MM.1S (cell line): ENCODE measurements around the gene BCAS3.

Source experiments
- DNase-seq: peaks from one replicate; pipeline ENCODE4 v3.0.0-alpha.2; 2015
- H2AFZ ChIP-seq: fragments of 300-600 bp; sonication (generic); 2 replicates; pipeline ENCODE4 v1.6.0; 2016; ENCODE audit warnings: antibody characterized with exemption, low read length
- H3F3A ChIP-seq: fragments of 300-600 bp; sonication (generic); 2 replicates; pipeline ENCODE4 v1.6.1; 2016; ENCODE audit warnings: mild to moderate bottlenecking, antibody characterized with exemption, low read length, moderate library complexity, mixed read lengths; ENCODE audit not compliant: insufficient read depth
- H3K27ac ChIP-seq: fragments of 300-600 bp; sonication (generic); 2 replicates; pipeline ENCODE4 v1.5.1; 2016; ENCODE audit warnings: mild to moderate bottlenecking, low read length
- H3K27me3 ChIP-seq: fragments of 300-600 bp; sonication (generic); replicated peaks from 2 replicates; pipeline ENCODE4 v1.6.0; 2016; ENCODE audit warnings: low read length; ENCODE audit not compliant: insufficient read depth
- H3K36me3 ChIP-seq: fragments of 300-600 bp; sonication (generic); replicated peaks from 2 replicates; pipeline ENCODE4 v1.6.1; 2016; ENCODE audit warnings: mild to moderate bottlenecking, low read length, mixed read lengths; ENCODE audit not compliant: insufficient read depth
- H3K4me1 ChIP-seq: fragments of 300-600 bp; sonication (generic); 2 replicates; pipeline ENCODE4 v1.6.1; 2016; ENCODE audit warnings: low read length, mixed read lengths
- H3K4me2 ChIP-seq: fragments of 300-600 bp; sonication (generic); 2 replicates; pipeline ENCODE4 v1.6.0; 2016; ENCODE audit warnings: low read depth, low read length
- H3K4me3 ChIP-seq: fragments of 300-600 bp; sonication (generic); 2 replicates; pipeline ENCODE4 v1.5.1; 2016; ENCODE audit warnings: low read length, mixed read lengths
- H3K79me2 ChIP-seq: fragments of 300-600 bp; sonication (generic); 2 replicates; pipeline ENCODE4 v1.6.1; 2016; ENCODE audit warnings: mixed run types, low read length, mixed read lengths
- H3K9ac ChIP-seq: fragments of 300-600 bp; sonication (generic); 2 replicates; pipeline ENCODE4 v1.6.1; 2016; ENCODE audit warnings: low read length, mixed read lengths
- H3K9me2 ChIP-seq: fragments of 300-600 bp; sonication (generic); replicated peaks from 2 replicates; pipeline ENCODE4 v1.6.1; 2016; ENCODE audit warnings: mild to moderate bottlenecking, low read length, mixed read lengths; ENCODE audit not compliant: insufficient read depth
- H3K9me3 ChIP-seq: fragments of 300-600 bp; sonication (generic); replicated peaks from 2 replicates; pipeline ENCODE4 v1.6.1; 2016; ENCODE audit warnings: mild to moderate bottlenecking, low read length, mixed read lengths; ENCODE audit not compliant: insufficient read depth
- H4K20me1 ChIP-seq: fragments of 300-600 bp; sonication (generic); 2 replicates; pipeline ENCODE4 v1.6.1; 2016; ENCODE audit warnings: mild to moderate bottlenecking, low read length, moderate library complexity, mixed read lengths; ENCODE audit not compliant: insufficient read depth
- EZH2 ChIP-seq: fragments of 300-600 bp; sonication (generic); optimal IDR thresholded peaks from 2 replicates; pipeline ENCODE3; 2017; ENCODE audit warnings: low read depth, mild to moderate bottlenecking, antibody characterized with exemption, low read length, mixed read lengths
- EZH2phosphoT487 ChIP-seq: fragments of 300-600 bp; sonication (generic); IDR thresholded peaks from 2 replicates; pipeline ENCODE4 v1.6.1; 2018; ENCODE audit warnings: antibody characterized with exemption, low read length
- TF ChIP-seq, protein P1 (sequence below): fragments of 300-600 bp; sonication (generic); IDR thresholded peaks from 2 replicates; pipeline ENCODE4 v1.5.1; 2016; ENCODE audit warnings: antibody characterized with exemption, low read length, mixed read lengths

BCAS3 gene

DNA sequence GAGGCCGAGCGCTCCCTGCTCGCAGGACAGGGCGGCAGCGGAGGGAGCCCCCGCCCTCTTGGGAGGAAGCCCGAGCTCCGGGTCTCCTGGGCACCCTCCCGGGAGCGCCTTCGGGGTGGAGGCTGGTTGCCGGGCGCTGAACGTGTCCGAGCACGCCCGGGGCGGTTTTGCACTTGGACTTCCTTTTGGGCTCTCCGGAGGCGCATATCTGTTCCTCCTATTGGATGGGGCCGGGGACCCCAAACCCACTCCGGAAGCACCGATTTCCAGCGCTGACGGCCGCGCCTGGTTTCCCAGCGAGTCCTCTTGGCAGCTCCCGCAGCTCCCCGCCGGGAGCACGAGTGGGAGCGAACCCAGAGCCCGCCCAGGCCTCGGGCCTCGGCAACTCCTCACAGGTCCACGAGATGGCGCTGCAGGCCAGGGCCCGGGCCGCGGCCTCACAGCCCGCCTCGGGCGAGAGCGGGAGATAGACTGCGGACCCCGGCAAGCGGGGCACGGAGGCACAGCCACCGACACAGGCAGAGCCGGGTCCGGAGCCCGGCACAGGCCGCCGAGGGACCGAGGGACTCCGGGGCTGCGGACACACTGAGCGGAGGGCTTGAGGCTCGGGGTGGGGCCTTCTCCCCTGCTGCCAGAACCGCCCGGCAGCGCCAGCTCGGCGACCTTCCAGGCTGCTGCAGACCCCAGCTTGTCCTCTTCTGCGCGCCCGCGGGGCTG lies 734.6 kb downstream of the BCAS3 start:
- no peak for TF ChIP-seq EZH2
- TF ChIP-seq, protein P1, sequence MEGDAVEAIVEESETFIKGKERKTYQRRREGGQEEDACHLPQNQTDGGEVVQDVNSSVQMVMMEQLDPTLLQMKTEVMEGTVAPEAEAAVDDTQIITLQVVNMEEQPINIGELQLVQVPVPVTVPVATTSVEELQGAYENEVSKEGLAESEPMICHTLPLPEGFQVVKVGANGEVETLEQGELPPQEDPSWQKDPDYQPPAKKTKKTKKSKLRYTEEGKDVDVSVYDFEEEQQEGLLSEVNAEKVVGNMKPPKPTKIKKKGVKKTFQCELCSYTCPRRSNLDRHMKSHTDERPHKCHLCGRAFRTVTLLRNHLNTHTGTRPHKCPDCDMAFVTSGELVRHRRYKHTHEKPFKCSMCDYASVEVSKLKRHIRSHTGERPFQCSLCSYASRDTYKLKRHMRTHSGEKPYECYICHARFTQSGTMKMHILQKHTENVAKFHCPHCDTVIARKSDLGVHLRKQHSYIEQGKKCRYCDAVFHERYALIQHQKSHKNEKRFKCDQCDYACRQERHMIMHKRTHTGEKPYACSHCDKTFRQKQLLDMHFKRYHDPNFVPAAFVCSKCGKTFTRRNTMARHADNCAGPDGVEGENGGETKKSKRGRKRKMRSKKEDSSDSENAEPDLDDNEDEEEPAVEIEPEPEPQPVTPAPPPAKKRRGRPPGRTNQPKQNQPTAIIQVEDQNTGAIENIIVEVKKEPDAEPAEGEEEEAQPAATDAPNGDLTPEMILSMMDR, result peak; percentile 90
- no peak for TF ChIP-seq EZH2phosphoT487
- H3K4me1 ChIP-seq, result no peaks in the 10 kb centered on the region
- H3K4me2 ChIP-seq, result peak overlapping the region; percentile 87
- no peaks in the 10 kb centered on the region for H3K79me2 ChIP-seq
- H3K4me3 ChIP-seq, result peak overlapping the region; percentile 66
- peaks cover 20% of the 10 kb centered on the region for H3K27me3 ChIP-seq
- no peaks in the 10 kb centered on the region for H3K9me3 ChIP-seq
- no peaks in the 10 kb centered on the region for H3K9me2 ChIP-seq
- H3F3A ChIP-seq, result 0 out of 2 replicates have a peak, but pooled peaks cover 4% of the 10 kb centered on the region
- no peak overlapping the region for H3K27ac ChIP-seq
- no peaks in the 10 kb centered on the region for H3K36me3 ChIP-seq
- H3K9ac ChIP-seq, result peak overlapping the region; percentile 56; the same call in 1 of the 2 replicates
- H4K20me1 ChIP-seq, result no peaks in the 10 kb centered on the region
- DNase-seq, result peak; percentile 75
- peak overlapping the region; percentile 84 for H2AFZ ChIP-seq

DNA sequence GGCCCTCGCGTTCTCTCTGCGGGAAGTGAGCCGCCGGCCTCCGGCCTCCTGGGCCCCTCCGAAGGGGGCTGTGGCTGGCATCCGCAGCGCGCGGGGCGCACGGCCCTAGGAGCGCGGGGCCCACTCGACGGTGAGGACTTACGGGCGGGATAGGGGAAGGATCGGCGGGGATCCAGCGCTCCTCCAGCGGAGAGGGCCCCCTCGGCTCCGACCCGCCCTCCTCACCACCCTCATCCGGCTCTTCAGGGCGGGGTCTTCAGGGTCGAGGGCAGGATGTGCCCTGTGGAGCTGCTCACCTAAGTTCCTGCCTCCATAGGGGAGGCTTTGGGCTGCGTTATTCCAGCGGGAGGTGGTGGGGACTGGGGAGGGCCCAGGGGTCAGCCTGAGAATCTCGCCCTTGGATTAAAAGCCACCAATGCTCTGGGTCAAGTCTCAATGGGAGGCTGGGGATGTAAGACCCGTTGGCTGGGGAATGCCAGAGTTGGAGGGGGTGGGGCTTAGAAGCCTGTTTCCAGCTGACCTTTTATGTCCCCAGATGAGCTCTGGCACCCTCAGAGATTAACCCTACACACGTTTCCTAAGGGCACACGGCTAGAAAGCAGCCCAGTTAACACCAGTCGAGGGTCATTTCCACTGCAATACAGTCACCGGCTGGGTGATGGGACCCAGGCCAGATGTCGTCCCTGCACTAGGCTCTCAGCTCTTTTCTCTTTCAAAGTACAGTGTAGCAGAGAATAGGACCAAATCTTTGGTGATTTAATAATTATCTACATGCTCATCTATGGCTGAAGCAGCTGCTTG lies 735.4 kb downstream of the BCAS3 start:
- Histone ChIP-seq H4K20me1 (no peaks in the 10 kb centered on the region), H3K4me3 (peak overlapping the region; percentile 66), H3K27ac (no peak overlapping the region), H3K4me1 (no peaks in the 10 kb centered on the region), H3K9ac (peak overlapping the region; percentile 56; the same call in 1 of the 2 replicates), H3K9me3 (no peaks in the 10 kb centered on the region), H3K36me3 (no peaks in the 10 kb centered on the region), H3K27me3 (peaks cover 19% of the 10 kb centered on the region), H3K79me2 (no peaks in the 10 kb centered on the region), H3K9me2 (no peaks in the 10 kb centered on the region), H2AFZ (peak overlapping the region; percentile 84), H3K4me2 (peak overlapping the region; percentile 87), H3F3A (0 out of 2 replicates have a peak, but pooled peaks cover 4% of the 10 kb centered on the region)
- DNase-seq, result no peak
- TF ChIP-seq EZH2 (no peak), EZH2phosphoT487 (no peak)
- TF ChIP-seq, protein P1, result no peak

DNA sequence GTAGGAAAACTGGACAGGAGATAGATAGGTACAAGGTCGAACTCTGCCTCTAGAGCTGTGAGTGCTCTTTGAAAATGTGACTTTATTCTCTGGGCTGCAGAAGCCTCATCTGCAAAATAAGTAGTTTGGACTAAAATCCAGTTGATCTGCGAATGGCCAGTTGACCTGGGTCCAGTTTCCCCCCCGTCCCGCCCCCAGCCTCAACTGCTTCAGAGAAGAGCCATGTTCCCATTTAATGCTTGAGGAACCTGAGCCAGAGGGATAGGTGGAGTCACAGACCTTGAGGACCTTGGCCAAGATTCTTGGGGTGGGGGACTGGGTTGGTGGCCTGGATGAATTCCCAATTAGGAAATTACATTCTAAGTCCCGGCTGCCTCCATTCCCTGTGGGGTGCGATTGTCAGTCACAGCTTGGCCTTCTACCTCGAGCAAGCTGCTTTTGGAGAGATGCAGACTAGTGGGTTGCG lies 736.0 kb downstream of the BCAS3 start:
- no peaks in the 10 kb centered on the region for H4K20me1 ChIP-seq
- H3K79me2 ChIP-seq, result no peaks in the 10 kb centered on the region
- peaks cover 13% of the 10 kb centered on the region for H3K27me3 ChIP-seq
- H3K27ac ChIP-seq, result no peak overlapping the region
- no peak for DNase-seq
- H3K4me1 ChIP-seq, result no peaks in the 10 kb centered on the region
- H2AFZ ChIP-seq, result no peak overlapping the region
- H3K9me2 ChIP-seq, result no peaks in the 10 kb centered on the region
- H3K4me2 ChIP-seq, result no peak overlapping the region
- TF ChIP-seq, protein P1, result no peak
- TF ChIP-seq EZH2phosphoT487 (no peak), EZH2 (no peak)
- no peak overlapping the region for H3K9ac ChIP-seq
- H3K9me3 ChIP-seq, result no peaks in the 10 kb centered on the region
- H3K4me3 ChIP-seq, result no peak overlapping the region
- H3K36me3 ChIP-seq, result no peaks in the 10 kb centered on the region
- 0 out of 2 replicates have a peak, but pooled peaks cover 4% of the 10 kb centered on the region for H3F3A ChIP-seq
